Fibroblast of skin of right quadriceps (primary cell): ENCODE results near the gene DNAJC15.
"Not testable (repeated sequence)": the region's sequence is repeated elsewhere in the genome, so short reads cannot be mapped to it uniquely, and the experiment has no call there.

ENCODE experiments used
- DNase-seq: peaks from one replicate; pipeline ENCODE4 v3.0.0-alpha.2; 2013

The DNAJC15 gene

GRCh38 chr13:43046259-43046658, 22.9 kb downstream of the DNAJC15 start:
- no peak for DNase-seq

GRCh38 chr13:43054803-43055802, 31.7 kb downstream of the DNAJC15 start:
- DNase-seq: peak; percentile 96

- peak; percentile 53 for DNase-seq
These were observed 34.4 kb downstream of the DNAJC15 start for GRCh38 chr13:43057653-43058317.

DNA sequence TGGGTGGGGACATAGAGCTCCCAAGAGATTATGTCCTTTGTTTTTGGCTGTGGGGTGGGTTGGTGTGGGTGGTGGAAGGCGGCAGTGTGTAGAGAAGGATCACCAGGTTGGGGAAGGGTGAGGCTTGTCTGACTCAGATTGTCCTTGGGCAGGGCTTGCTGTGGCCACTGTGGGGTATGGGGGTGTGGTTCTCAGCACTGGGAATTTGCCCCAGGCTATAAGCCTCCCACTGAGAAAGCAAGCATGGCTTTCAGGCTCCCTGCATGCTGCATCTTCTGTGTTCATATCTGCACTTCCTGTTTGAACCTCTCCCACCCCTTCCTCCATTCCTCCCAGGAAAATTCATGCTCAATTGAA, 34.9 kb downstream of the DNAJC15 start:
- DNase-seq: peak; percentile 75

DNA sequence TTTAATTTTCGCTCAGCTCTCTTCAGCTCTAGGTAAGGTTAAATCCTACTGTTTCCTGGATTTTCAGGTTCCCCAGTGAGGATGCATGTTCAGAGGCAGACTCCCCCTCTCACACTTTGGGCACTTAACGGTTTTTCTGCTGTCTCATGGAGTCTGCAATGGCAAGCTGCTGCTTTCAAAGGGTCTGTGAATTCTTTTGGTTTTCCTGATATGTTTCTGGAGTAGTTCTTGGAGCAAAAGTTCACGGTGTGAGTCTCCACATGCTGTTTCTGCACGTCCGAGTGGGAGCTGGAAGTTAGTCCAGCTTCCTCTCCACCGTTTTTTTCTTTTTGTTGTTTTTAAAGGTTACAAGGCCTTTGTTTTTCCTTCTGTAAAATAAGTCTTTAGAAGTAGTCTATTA, 35.4 kb downstream of the DNAJC15 start:
- no peak for DNase-seq

- not testable (repeated sequence) for DNase-seq
These were observed 36.4 kb downstream of the DNAJC15 start for GRCh38 chr13:43059779-43060178.

- peak; percentile 40 for DNase-seq
These were observed 37.4 kb downstream of the DNAJC15 start for GRCh38 chr13:43060806-43061205.

DNA sequence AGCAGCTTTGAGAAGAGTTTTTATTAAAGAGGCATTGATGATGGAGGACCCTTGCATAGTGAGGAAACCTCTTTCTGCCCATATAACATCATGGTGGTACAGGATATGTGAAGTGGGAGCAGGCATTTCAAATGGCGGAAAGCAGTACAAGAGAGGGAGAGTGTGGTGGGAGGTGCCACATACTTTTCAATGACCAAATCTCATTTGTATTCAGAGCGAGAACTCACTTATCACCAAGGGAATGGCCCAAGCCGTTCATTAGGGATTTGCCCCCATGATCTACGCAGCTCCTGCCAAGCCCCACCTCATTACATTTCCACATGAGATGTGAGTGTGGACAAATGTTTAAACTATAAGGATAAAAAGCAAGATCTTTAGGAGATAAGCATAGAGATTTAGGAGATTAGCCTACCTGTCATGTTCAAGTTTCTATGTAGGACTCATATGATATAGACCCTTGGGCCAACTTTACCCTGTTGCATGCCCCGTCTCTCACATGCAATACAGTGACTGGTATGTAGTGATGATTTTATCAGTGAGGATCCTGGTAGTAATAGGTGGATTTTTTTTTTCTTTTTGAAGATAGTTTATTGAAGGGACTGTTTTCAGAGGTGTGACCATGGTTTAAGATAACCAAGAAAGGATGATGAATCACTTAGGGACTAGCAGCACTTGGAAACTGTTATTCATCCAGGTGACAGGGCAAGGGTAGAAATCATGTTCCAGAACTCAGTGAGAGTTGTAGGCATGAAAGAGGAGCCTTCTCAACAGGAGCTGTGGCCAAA, 38.3 kb downstream of the DNAJC15 start:
- DNase-seq: no peak

- no peak for DNase-seq
These were observed 48.4 kb downstream of the DNAJC15 start for GRCh38 chr13:43071824-43072223.

DNA sequence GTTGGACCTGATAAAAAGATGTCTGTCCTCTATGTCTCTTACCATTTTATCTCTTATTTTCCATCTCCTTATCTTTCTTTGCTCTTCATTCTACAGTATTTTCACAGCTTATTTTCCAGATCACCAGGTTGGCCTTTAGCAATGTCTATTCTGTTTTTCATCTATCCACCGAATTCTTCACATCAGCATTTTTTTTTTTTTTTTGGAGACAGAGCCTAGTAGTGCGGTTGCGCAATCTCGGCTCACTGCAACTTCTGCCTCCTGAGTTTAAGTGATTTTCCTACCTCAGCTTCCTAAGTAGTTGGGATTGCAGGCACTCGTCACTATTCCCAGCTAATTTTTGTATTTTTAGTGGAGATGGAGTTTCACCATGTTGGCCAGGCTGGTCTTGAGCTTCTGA, 49.0 kb downstream of the DNAJC15 start:
- DNase-seq: no peak

DNA sequence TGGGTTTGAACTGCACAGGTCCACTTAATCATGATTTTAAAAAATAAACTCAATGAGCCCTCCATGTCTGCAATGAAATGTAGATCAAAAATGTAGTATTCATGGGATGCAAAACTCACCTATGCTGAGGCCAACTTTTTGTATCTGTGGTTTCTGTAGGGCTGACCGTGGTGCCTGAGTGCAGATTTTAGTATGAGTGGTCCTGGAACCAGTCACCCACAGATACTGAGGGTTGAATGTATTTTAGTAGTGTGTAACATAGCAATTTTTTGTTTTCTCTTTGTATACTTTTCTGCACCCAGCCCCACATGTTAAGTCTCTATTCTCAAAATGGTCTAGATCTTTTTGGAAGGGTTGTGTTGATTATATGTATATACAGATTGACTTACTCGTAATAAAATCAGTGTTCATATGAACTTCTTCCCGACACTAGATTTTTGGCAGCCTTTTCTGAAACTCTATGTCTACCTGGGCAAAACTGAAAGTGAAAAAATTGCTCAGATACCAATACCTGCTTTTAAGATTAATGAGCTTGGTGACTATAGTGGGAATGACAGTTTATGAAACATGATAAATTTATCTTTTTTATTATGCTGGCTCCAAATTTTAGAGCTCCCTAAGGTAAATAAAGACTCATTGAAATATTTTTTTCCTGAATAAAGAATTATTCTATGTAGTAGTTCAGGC, 51.6 kb downstream of the DNAJC15 start:
- DNase-seq: no peak

GRCh38 chr13:43075511-43075902, 52.1 kb downstream of the DNAJC15 start:
- not testable (repeated sequence) for DNase-seq

GRCh38 chr13:43077046-43077445, 53.7 kb downstream of the DNAJC15 start:
- no peak for DNase-seq

DNA sequence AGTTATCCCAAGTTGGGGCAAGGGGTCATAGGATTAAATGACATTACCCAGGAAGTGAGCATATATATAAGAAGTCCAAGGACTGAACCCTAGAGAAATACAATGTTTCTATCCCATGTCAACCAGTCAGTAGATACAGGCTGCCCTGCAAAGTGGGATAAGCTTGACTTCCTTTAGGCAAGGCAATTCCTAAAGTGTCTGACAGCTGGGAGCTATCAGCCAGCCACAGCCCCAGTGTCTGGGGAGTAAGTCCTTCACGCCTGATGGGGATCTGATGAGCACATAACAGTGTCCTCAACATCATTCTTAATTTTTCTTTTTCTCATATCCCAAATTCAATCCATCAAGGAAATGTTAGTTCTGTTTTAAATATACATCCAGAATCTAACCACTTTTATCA, 54.1 kb downstream of the DNAJC15 start:
- DNase-seq: no peak

DNA sequence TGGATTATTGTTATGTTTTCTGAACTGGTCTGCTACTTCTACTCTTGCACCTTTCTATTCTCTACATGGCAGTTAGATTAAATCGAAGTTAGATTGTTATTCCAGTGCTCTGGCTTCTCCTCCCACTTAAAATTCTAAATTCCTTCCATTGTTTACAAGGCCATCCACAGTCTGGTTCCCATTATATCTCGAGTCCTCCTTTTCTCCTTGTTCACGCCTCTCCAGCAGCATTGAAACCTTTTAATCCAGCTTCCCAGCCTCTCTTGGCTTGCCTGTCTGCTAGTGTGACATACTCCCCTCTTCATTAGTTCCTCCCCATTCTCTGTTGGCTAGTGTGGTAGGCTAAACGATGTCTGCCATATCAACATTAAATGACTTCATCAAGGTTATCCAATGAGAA, 54.5 kb downstream of the DNAJC15 start:
- DNase-seq: no peak

DNA sequence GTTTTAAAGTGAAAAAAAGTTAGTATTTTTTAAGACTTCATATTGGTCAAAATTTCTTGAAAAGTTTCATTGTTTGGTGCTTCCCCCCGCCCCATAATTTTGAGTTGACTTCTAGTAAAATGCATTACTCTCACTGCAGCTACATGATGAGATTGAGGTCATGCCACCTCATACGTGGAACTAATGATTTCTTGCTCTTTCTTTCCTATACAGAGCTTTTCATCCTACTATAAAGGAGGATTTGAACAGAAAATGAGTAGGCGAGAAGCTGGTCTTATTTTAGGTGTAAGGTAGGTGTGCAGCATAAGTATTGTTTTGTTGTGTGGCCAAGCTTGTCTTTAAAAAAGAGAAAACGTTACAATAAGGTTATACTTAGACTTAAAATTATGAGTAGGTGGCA, 55.0 kb downstream of the DNAJC15 start:
- no peak for DNase-seq

DNA sequence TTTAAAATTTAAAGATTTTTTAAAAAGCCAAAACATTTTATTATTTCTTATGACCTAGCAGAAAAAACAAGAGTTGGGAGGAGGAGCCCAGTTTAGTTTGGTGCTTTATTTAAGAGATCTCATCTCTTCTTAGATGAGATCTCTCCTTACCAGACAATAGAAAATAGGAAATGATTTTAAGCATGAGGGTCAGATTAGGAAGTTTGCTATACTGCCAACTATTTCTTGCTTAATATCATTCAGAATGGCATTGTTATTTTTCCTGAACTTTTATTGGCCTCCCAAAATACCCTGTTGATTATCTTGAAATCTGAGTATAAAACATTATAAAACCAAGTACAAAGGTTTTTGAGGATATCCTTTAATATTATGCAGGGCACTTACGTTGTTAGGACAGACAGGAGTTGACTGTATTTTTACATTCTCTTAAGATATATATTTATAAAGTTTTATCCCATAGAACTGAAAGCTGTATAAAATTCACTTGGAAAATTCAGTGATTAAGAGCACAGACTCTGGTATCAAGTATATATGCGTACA, 56.1 kb downstream of the DNAJC15 start:
- no peak for DNase-seq

- no peak for DNase-seq
These were observed 56.8 kb downstream of the DNAJC15 start for GRCh38 chr13:43080199-43080598.

GRCh38 chr13:43081866-43082265, 58.5 kb downstream of the DNAJC15 start:
- no peak for DNase-seq

DNA sequence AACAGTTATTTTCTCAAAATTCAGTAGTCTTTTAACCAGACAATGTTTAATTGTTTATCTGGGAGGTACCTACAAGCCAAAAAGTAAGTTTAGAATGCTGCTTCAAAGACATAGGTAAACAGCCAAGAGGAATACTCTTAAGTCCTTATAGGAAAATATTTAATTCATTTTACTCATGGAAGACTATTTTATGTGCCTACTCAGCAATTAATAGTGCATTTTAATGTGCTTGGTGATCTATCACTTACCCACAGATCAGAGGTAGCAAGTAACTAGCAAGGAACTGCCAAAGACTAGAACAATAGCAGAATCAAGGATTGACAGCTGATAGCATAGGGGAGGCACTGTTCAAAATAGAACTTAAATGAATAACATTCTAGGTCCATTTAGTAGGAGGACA, 60.4 kb downstream of the DNAJC15 start:
- DNase-seq: no peak

DNA sequence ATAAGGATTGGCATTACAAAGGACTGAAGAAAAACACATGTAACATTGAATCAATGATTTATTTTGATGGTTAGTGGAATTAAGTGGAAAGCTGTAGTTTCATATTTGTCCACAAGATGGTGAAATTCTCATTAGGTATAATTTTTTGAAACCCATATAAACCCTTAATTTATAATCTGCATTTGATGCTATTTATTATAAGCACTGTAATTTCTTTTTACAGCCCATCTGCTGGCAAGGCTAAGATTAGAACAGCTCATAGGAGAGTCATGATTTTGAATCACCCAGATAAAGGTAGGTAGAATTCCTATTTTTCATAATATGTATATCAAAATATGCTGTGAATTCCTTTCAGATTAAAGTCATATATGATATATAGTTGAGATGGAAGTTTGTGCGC, 62.2 kb downstream of the DNAJC15 start:
- DNase-seq: peak; percentile 55

DNA sequence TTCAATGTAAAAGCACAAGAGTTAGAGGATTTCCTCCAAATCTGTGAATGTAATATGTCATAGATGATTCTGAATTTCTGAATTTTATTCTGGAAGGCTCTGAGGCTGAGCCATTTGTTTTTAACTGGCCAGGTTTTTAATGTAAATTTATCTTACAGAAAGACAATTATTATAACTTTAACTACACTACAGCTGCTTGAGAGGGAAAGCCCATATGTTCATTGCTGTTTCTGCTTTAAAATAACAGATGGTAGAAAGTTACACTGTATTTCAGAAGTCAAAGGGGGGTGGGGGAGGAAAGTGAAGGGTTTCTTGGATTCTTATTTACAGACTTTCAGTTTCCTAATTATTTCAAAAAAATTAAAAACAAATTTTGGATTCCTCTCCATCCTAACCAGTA, 62.8 kb downstream of the DNAJC15 start:
- DNase-seq: no peak
